Posterior cingulate gyrus (tissue), 11 donors: ENCODE data around the gene PTPRN2.
"Not testable (repeated sequence)": the region's sequence is repeated elsewhere in the genome, so short reads cannot be mapped to it uniquely, and the experiment has no call there.

Experiments used
- DNase-seq, 10 donors: peaks; one replicate each; pipeline versions ENCODE4 v3.0.0 to v3.0.0-alpha.2; 2020 to 2021; ENCODE audit warnings: mixed read lengths in 3 of 10
- intact Hi-C: fragments of 100-400 bp; cut with DNase I; formaldehyde crosslinking; loops from one replicate; pipeline ENCODE4 v1.15.1; 2023

The PTPRN2 gene

DNA sequence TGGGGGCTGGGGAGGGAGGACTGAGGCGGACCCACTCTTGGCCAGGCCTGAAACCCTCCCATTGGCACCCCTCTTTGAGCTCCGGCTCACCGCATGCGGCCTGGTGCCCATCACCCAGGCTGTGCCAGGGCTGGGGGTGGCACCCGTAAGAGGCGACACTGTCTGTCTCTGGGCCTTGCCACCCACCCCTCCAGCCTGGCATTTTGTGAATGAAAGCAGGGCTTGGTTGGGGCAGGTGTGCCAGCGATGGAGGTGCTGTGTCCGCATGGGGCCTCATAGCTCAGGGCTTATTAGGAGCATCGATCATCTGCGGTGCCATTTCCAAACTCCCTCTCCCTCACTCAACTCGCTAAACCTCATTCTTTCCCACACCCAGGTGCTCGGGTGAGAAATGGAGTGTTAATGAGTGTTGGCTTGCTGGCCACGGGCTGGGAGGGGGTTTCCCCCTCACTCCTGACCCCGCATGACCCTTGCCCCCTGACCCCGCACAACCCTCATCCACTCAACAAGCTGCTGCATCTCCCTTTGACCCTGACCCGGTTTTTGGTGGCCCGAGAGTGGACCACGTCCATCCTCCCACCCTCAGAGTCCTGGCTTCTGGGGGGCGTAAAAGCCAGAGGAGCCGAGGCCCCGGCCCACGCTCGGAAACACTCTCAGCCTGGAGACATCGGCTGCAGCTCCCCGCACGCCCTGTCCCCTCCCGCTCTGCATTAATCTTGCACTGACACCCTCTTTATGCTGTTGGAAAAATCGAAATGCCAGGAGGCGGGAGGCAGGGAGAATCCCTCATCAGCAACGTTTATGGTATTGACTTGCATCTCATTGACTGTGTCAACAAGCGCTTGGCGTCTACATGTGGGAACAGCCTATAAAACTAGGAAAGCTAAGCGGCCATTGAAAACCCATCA is 1089.6 kb downstream of the PTPRN2 start:
- intact Hi-C loops: no loop called here
- DNase-seq: peak in 2 of 10 donors; percentile 51 to 53

DNA sequence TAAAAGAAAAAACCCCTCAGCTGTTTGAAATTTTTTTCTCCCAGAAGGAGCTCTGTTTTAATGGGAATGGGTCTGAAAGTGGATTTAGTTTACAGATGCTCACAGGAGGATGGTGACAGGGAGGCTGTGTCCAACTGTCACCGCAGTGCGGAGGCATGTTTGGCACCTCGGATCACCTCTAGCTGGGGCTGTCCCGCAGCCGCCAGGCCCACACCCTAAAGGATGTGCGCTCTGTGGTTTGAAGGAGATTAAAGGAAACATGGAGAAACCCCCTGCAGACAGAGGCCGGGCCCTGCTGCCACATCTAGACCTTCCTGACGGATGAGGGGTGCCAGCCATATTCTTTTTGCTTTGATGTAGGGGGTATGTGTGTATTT is 1090.3 kb downstream of the PTPRN2 start:
- intact Hi-C loops: no loop called here
- DNase-seq: peak in 2 of 10 donors; percentile 64 to 72

DNA sequence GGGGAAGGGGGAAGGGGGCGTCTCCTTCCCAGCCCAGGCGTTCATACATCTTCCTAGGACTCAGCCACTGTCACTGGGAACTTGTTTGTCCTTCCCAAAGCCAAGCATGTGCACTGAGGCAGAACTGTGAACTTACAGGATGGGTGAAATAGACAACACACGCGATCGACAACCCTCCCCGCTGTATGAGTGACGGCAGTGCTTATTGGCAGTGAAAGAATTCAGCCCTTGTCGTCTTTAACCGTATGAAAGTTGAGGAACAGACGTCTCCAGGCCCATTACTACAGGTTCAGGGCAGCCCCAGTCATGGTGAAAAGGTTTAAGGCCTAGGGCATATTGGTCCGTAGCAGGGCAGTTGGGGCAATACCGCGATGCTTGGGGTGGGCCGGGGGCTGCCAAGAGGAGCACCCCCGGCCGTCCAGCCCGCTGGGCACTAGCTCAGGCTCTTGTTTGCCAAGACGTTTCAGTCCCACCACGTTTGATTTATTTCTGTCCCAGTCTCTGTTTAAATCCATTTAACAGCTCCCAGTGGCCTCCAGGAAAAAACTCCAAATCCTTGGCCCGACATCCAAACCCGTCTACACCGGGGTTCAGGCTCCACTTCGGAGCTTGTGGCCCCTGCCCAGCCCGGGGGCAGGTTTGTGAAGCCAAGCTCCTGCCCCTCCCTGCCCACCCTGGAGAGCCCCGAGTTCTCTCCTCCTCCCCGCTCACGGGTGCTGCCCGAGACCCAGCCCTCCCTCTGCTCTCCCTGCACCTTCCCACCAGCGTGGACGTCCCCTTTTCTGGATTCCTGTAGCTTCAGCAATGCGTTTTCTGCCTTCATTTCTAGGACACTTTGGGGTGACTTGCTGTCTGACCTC is 1091.0 kb downstream of the PTPRN2 start:
- intact Hi-C loops: no loop called here
- DNase-seq: peak in 2 of 10 donors; percentile 72 to 82

DNA sequence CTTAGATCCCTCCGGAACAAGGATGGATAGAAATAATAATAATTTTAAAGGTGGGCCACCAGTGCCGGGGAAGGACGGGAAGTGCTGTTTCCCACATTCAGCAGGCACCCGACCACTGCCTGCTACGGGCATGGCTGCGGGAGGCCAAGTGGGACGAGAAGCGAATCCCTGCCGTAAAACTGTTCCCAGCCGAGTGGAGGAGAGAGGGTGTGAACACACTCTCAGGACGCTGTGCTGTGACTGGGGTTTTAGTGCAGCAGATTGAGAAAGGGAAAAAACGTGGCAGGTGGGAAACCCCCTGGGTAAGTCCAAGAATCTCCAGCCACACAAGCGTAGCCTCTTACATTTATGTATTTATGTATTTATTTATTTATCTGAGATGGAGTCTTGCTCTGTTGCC is 1092.0 kb downstream of the PTPRN2 start:
- intact Hi-C loops: no loop called here
- peak in 1 of 10 donors; percentile 39 for DNase-seq

DNA sequence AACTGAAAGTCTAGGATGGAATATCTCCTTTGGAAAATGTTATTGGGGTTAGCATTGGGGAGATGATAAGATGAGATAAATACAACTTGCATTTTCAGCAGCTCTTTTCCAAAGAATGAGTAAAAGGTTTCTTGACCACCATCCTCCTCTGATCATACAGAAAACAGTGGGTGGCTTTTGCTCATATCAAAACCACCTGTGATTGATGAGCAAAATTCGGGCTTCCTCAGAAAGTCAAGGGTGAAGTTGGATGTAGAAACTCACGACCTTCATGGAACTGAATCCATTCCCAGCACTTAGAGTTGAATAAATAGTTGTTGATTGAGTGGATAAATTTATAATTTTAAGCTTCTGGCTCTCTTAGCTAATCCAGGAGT is 1092.5 kb downstream of the PTPRN2 start:
- intact Hi-C loops: no loop called here

DNA sequence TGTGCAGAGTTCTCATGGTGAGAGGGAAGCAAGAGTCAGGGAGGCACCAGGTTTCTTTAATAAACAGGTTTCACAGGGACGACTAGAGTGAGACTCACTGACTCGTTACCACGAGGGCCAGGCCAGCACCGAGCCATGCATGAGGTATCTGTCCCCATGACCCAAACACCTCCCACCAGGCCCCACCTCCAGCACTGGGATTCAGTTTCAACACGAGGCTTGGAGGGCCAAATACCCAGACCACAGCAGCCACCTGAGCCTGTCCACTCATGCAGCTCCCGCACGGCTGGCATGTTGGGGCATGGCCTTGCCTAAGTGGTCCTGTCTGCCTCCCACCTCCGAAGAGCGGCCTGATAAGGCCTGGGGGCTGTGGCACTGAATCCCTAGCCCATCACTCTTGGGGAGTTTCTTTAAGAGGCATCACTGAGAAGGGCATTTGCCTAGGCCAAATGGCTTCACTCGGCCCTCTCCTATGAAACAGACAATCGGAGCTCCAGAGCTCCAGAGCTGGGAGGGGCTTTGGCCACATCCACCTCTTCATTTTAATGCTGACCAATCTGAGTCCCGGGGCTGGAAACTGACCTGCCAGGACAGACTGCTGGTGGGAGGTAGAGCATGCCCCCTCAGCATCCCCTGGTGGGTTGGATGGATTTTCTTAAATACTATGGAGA is 1093.0 kb downstream of the PTPRN2 start:
- intact Hi-C loops: no loop called here
- DNase-seq: peak in 3 of 10 donors; percentile 47 to 57 (median 49)

More for the DNA sequence above, 1092.5 kb downstream of the PTPRN2 start:
- no peak for DNase-seq

DNA sequence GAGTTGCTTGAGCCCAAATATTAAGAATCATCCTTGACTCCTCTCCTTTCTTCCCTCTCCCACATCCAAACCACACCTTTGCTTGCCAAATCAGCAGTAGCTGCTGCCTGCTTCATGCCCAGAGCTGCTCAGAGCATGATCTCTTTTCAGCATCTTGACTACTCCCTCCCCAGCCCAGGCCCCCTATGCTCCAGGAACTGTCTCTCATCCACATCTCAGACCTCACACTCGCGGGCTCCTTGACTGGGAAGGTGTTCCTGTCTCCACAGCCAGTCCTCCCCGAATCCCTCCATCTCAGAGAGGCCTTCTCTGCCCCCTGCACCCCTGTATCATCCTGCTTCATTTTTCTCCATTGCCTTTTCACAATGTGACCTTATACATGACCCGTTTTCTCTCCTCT is 1093.8 kb downstream of the PTPRN2 start:
- intact Hi-C loops: no loop called here
- peak in 2 of 10 donors; percentile 24 to 55 for DNase-seq

DNA sequence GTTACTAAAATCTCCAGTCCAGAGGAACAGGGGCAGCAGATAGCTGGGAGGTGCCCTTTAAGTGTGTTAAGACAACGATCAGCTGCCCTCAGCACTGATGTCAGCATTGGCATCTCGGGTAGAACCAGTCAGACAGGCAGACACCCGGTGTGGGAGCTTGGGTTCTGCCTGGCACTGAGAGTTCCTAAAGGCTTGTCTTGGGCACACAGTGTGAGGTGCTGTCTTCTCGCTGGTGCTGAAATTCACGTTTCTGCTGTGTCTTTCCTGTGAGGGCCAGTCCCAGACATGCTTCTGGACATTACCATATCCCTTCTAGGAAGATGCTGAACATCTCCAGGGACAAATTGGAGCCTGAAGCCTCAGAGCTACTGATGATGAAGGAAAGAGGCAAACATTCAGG is 1094.6 kb downstream of the PTPRN2 start:
- intact Hi-C loops: no loop called here

DNA sequence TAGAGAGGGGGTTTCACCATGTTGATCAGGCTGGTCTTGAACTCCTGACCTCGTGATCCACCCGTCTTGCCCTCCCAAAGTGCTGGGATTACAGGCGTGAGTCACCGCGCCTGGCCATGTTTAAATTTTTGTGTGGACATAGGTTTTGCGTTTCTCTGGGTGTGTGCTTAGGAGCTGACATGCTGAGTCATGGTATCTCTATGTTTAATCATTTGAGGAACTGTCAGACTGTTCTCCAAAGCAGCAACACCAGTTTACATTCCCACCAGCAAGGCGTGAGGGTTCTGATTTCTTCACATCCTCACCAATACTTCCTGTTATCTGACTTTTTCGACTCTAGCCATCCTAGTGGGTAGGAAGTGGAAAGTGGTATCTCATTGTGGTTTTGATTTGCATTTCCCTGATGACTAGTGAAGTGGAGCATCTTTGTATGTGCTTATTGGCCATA is 1097.1 kb downstream of the PTPRN2 start:
- intact Hi-C loops: no loop called here
- DNase-seq: peak in 2 of 10 donors; percentile 26 to 28

More for the DNA sequence above, 1094.6 kb downstream of the PTPRN2 start:
- peak in 1 of 10 donors; percentile 57 for DNase-seq

DNA sequence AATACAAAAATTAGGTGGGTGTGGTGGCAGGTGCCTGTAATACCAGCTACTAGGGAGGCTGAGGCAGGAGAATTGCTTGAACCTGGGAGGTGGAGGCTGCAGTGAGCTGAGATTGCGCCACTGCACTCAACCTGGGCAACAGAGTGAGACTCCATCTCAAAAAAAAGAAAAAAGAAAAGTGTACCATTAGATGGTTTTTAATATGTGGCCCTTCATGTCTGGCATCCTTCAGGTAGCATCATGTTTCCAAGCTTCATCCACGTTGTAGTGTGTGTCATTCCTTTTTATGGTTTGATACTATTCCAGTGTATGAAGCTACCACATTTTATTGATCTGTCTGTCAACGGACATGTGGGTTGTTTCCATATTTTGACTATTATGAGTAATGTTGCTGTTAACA is 1097.8 kb downstream of the PTPRN2 start:
- intact Hi-C loops: not testable (repeated sequence)

More for the DNA sequence above, 1097.8 kb downstream of the PTPRN2 start:
- DNase-seq: not testable (repeated sequence)
